HG03439 (cell line): Measurements from ENCODE around the gene PSMD13.

Source experiments
- ATAC-seq: cut with Tn5 transposase; IDR thresholded peaks from one replicate; pipeline ENCODE4 v1.9.1; 2021; ENCODE audit warnings: mild to moderate bottlenecking, moderate library complexity; ENCODE audit not compliant: unreplicated experiment

PSMD13 gene

DNA sequence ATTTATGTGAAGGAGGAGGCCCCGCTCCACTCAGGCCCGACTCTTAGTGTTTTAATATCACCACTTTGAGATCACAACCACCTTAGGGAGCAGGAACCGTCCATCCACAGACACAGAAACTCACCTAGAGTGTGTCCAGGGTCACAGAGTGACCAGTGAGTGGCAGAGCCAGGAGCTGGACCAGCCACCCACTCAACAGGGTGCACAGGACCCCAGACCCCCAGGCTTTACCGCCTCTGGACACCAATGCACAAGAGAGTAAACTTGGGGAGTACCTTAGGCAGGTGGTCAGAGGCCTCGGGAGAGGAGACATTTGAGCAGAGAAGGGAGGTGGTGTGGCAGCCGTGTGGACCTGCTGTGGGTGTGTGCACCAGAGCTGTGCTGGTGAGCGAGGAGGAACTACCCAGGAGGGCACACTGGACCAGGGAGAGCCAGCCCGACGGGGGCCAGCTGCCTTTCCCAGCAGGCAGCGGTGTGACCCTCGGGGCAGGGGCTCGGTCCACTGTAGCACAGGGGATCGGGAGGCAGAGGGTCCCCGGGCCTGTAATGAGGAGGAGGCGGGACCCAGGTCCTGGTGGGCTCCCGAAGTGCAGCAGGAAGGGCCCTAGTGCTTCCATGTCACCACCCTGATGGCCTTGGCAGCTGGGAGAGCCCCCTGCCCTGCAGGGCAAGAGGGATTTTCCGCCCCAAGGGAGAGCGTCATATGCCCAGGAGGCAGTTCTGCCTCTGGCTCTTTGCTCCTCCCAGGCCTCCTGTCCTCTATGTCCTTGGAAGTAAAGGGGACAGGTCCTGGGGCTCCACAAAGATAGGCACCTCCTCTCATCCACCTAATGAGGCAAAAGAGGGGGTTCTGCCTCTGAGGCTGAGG lies 33.9 kb downstream of the PSMD13 start:
- no peak for ATAC-seq

DNA sequence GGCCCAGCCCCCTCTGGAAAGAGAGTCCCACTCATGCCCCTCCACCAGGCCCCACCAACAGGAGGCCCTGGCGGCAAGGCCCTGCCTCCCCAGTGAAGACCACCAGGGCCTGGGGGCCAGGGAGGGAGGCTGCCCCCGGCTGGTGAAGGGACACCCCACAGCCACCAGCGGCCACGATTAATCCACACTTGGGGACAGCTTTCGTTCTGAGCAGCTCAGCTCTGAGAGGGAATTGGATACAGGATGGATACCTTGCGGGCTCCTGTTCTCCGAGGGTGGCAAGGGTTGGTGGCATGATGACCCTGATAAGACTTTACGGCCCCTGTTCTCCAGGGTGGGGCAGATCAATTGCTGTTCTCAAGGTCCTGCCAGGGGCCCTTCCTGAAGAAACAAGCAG lies 34.5 kb downstream of the PSMD13 start:
- ATAC-seq = no peak

DNA sequence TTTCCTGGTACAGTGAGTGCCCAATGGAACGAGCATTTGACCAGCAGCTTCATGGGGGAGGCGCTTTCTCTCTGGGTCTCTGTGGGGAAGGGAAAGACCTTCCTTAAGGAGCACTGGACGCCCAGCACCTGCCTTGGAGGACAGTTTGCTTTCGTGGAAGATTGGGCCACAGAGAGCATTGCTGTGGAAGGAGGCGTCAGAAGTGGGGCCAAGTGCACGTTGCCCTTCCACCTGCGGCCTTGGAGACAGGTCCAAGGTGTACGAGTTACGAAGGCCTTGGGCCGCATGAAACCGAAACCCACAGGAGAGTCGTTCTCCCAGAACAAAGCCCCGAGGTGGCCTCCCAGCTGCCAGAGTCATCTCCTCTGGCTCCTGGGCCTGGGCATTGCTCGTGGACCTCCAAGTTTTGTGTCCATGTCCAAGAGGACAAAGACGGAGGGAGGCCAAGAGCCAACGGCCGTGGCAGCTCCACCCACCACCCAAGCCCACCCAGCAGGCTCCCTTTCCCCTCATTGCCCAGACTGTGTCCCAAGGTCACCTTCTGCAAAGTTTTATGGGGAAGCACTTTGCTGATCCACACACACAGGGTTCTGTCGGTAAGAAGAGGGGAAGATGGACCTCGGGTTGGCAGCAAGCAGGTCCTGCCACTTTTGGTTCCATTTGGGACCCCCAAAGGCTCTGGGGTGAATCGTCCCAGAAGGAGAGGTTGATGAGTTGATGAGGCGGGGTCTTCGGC lies 35.6 kb downstream of the PSMD13 start:
- ATAC-seq = no peak

DNA sequence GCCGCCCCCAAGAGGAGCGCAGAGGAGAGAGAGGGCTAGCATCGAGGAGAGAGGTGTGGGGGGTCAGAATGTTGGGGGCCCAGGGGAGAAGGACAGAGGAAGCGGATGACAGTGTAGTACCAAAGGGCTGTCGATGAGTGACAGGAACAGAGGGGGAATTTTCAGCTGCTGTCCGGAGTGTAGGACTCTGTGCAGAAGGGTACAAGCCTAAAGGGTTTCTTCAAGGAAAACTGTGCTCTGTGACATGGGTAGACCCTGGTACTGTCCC lies 36.1 kb downstream of the PSMD13 start:
- ATAC-seq = no peak

DNA sequence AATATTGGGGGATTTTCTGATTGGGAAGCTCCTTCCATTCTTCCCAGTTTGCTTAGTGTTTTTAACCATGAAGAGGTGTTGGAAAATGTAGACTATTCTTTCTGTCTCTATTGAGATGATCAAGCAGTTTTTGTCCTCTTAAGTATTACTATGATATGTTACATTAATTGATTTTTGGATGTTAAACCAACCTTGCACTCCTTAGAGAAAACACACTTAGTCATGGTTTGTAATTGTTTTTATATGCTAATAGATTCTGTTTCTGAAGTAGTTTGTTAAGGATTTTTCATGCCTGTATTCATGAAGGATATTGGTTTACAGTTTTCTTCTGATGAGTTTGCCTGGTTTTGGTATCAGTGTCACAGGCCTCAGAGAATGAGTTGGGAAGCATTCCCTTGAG lies 39.4 kb downstream of the PSMD13 start:
- ATAC-seq = no peak

DNA sequence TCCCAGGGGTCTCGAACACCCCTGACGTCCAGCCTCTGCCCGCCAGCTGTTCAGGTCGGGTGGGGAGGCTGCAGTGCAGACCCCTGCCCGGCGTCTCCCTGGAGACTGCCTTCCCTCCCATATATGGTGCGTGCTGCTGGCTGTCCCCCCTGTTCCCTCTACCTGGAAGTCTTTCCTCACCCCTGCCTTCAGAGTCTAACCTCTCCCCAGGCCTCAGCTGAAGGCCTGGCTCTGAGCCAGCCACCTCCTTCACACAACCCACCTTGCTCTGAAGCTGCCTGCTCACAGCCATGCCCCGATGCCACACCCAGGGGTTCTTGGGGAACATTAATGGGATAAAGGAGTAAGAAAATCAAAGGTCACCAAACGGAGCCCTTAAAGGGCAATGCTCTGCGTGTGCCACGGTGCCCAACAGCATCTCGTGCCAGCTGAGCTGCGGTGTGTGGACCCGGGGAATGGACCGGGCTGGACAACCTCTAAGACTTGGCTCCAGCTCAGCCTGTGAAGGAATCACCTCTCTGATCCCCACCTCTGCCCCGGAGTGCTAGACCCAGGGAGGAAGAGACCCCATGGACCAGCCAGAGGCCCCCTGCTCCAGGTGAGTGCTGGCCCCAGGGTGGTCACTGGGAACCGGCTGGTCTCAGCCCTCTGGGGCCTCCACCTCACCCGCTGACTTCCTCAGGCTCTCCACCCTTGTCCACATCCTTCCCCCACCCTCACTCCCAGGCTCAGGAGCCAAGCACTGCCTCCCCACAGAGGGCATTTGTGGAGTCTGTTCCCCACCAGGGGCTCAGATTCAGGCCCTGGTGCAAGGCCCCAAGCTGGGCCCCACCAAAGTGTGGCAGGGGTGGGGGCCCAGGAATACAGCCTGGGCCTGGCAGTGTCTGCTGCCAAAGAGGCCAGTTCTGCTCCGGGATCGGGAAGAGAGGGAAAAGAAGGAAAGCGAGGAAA lies 41.5 kb downstream of the PSMD13 start, which contains the start of gene NLRP6:
TSS of gene NLRP6 (plus strand) at position 407 of the 951 bp plus-strand sequence. CDS start at position 570, 163 bp downstream.
- no peak for ATAC-seq

DNA sequence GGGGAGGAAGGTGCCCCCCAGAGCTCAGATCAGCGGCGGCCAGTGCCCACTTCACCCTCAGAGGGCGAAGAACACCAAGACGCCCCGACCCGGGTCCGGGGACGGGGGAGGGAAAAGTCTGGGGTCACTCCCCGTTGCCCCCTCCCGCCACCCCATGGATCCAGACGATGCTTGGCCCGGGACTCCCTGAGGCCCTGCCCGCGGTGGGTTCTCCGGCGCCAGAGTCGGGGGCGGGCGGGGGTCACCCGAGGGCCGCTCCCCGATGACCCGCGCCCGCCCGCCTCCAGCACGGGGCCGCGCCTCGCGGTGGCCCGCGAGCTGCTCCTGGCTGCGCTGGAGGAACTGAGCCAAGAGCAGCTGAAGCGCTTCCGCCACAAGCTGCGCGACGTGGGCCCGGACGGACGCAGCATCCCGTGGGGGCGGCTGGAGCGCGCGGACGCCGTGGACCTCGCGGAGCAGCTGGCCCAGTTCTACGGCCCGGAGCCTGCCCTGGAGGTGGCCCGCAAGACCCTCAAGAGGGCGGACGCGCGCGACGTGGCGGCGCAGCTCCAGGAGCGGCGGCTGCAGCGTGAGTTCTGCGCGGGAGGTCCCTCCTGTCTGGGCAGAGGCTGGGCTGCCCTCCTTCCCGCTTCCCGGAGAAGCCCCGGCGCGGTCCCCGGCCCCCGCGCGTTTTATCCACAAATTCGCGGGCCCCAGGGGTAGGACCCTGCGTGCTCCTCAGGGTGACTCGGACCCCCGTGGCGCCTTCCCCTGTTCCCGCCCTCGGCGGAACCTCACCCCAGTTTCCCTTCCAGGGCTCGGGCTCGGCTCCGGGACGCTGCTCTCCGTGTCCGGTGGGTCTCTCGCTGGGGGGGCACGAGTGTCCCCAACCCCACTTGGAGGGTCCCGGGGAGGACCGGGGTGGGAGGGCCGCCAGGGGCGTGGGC lies 42.5 kb downstream of the PSMD13 start:
- no peak for ATAC-seq

DNA sequence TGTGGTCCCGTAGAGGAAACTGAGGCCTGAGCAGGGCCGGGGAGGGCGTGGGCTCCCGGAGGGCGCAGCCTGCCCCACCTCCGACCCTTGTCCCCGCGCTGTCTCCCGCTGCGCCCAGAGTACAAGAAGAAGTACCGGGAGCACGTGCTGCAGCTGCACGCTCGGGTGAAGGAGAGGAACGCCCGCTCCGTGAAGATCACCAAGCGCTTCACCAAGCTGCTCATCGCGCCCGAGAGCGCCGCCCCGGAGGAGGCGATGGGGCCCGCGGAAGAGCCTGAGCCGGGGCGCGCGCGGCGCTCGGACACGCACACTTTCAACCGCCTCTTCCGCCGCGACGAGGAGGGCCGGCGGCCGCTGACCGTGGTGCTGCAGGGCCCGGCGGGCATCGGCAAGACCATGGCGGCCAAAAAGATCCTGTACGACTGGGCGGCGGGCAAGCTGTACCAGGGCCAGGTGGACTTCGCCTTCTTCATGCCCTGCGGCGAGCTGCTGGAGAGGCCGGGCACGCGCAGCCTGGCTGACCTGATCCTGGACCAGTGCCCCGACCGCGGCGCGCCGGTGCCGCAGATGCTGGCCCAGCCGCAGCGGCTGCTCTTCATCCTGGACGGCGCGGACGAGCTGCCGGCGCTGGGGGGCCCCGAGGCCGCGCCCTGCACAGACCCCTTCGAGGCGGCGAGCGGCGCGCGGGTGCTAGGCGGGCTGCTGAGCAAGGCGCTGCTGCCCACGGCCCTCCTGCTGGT lies 43.4 kb downstream of the PSMD13 start:
- ATAC-seq = no peak

DNA sequence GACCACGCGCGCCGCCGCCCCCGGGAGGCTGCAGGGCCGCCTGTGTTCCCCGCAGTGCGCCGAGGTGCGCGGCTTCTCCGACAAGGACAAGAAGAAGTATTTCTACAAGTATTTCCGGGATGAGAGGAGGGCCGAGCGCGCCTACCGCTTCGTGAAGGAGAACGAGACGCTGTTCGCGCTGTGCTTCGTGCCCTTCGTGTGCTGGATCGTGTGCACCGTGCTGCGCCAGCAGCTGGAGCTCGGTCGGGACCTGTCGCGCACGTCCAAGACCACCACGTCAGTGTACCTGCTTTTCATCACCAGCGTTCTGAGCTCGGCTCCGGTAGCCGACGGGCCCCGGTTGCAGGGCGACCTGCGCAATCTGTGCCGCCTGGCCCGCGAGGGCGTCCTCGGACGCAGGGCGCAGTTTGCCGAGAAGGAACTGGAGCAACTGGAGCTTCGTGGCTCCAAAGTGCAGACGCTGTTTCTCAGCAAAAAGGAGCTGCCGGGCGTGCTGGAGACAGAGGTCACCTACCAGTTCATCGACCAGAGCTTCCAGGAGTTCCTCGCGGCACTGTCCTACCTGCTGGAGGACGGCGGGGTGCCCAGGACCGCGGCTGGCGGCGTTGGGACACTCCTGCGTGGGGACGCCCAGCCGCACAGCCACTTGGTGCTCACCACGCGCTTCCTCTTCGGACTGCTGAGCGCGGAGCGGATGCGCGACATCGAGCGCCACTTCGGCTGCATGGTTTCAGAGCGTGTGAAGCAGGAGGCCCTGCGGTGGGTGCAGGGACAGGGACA lies 44.1 kb downstream of the PSMD13 start:
- no peak for ATAC-seq

DNA sequence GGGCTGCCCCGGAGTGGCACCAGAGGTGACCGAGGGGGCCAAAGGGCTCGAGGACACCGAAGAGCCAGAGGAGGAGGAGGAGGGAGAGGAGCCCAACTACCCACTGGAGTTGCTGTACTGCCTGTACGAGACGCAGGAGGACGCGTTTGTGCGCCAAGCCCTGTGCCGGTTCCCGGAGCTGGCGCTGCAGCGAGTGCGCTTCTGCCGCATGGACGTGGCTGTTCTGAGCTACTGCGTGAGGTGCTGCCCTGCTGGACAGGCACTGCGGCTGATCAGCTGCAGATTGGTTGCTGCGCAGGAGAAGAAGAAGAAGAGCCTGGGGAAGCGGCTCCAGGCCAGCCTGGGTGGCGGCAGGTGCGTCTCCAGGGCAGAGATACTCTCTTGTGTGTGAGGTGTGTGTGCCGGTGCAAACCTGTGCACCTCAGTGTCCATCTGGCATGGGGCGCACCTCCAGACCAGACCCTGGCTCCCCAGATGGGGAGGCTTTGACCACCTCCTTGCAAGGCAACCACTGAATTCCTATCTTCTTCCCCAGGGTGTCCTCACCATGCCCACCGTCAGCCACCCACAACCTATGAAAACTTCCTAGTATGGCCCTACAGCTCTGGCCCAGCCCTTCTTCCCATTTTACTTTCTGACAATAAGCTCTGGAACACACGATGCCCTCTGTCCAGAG lies 44.8 kb downstream of the PSMD13 start:
- ATAC-seq = no peak

DNA sequence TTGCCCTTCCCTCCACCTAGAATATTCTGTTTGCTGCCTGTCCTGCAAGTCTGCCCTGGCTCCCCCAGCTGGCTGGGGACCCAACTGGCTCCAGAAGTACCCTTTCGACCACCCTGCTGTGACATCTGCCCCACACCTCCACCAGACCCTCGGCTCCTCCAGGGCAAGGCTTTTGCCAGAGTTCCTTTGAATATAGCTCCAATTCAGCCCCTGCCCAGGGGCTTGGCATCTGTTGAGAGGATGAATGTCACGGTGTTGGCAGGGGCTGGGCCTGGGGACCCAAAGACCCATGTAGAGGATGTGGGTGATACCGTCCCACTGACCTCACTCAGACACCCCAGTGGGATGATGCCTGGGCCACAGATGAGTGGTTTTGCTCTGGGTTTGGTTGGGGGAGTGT lies 45.4 kb downstream of the PSMD13 start:
- no peak for ATAC-seq

DNA sequence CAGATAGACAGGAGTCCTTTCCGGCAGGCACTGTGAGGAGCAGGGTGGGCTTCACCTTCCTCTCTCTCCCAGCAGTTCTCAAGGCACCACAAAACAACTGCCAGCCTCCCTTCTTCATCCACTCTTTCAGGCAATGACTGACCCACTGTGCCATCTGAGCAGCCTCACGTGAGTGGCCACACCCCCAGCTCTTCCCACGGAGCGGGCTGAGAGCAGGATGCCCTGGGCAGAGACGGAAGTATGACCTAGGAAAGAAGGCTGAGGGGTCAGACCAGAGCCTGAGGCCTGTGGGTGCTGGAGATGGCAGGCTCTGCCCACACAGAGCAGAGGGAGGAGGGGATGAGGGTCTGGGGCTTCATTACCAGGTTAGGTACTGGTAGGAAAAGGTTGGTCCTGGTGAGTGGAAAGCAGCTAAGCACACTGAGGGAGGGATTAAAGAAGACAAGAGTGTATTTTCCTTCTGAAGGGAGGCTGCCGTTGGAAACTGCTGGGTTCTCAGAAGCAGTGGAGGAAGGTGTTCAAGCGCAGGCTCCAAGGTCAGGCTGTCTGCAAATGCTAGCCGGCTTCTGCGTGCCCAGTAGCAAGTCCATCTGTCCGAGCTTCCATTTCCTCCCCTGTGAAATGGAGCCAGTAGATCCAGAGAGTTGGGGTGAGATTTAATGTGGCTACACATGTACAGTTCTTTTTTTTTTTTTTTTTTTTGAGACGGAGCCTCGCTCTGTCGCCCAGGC lies 46.0 kb downstream of the PSMD13 start:
- no peak for ATAC-seq

DNA sequence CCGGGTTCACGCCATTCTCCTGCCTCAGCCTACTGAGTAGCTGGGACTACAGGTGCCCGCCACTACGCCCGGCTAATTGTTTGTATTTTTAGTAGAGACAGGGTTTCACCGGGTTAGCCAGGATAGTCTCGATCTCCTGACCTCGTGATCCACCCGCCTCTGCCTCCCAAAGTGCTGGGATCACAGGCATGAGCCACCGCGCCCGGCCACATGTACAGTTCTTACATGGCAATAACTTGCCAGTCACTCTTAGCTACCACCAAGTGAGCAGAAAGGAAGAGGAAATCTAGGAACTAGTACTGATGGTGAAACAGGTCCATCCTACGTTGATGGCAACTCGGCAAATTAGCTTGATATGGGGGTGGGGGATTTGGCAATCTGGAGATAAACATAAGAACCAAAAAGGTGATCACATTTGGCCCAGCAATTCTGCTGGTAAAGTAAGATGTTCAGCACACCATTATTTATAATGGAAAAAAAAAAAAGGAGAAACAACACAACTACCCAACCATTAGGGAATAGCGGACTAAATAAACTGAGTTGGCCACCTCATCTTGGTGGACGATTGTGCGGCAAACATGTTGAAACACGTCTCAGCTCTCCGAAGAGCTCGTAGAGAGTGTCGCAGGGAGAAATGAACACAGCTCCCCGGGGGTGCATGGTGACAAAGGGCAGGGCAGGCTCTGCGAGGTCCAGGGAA lies 46.8 kb downstream of the PSMD13 start:
- ATAC-seq = no peak

DNA sequence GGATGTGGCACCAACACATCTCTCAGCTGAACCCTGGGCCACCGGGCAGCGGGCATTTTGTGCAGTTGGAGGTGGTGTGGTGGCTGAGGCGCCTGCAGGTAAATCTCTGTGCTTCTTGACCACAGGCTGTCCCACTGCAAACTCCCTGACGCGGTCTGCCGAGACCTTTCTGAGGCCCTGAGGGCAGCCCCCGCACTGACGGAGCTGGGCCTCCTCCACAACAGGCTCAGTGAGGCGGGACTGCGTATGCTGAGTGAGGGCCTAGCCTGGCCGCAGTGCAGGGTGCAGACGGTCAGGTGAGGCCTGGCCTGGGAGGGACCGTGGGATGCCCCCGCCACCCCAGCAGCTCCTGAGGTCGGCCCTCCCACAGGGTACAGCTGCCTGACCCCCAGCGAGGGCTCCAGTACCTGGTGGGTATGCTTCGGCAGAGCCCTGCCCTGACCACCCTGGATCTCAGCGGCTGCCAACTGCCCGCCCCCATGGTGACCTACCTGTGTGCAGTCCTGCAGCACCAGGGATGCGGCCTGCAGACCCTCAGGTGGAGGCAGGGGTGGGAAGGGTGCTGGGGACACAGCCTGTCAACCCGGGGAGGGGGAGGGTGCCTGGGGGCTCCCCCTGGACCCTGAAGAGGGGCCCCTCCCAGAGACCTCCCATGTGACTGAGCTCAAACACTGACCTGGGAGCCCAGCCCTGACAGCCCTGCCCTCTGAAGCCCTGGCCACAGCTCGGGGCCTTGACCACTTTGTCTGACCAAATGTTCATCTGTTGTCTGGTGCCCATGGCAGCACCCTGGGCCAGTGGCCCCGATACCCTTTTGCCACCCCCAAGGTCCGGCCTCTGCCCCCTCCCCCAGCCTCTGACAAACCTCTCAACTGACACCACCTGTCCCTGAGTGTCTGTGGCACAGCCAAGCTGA lies 47.6 kb downstream of the PSMD13 start:
- ATAC-seq = no peak

DNA sequence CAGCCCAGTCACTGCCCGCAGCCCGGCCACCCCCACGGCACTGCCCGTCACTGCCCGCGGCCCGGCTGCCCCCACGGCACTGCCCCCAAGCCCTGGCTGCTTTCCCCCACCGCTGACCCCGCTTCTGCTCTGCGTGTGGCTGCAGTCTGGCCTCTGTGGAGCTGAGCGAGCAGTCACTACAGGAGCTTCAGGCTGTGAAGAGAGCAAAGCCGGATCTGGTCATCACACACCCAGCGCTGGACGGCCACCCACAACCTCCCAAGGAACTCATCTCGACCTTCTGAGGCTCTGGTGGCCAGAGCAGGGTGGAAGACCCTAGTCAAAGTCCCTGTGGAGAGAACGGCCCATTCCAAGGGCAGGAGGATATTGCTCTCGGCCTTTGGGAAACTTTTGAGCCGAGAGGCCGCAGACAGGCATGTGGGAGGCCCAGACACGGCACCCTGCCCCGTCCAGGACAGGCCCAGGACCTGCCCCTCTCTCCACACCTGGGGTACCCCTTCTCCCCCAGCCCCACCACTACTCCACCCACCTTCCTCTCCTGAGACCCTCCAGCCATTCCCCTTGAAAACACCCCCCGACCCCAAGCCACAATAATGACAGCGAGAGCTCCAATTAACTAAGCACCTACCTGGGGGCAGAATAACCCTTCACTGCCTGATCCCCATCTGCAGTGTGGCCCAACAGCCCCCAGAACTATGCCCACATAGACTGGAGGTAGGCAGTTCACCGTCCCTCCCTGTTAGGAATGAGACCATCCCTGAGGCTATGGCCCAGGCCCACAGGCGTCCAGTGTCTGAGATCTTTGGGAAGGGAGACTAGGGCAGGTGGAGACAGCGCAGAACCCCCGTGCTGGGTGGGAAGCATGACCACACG lies 48.5 kb downstream of the PSMD13 start:
- no peak for ATAC-seq
